Measurements from ENCODE around the gene EXOC6.
"Not testable (repeated sequence)": the region's sequence is repeated elsewhere in the genome, so short reads cannot be mapped to it uniquely, and the experiment has no call there.

Gene EXOC6

GRCh38 chr10:92952573-92952972 is 104.3 kb downstream of the EXOC6 start:
- not testable (repeated sequence) for DNase-seq

- DNase-seq, result no peak
These were observed 109.1 kb downstream of the EXOC6 start for GRCh38 chr10:92957223-92958010.

GRCh38 chr10:92961638-92962037 is 113.3 kb downstream of the EXOC6 start:
- DNase-seq, result no peak

GRCh38 chr10:92965314-92965713 is 117.0 kb downstream of the EXOC6 start:
- DNase-seq, result no peak

GRCh38 chr10:92967641-92968040 is 119.3 kb downstream of the EXOC6 start:
- no peak for DNase-seq

- DNase-seq, result no peak
These were observed 120.8 kb downstream of the EXOC6 start for GRCh38 chr10:92969151-92969550.

GRCh38 chr10:92970301-92971070 is 122.2 kb downstream of the EXOC6 start:
- DNase-seq, result no peak

- no peak for DNase-seq
These were observed 123.9 kb downstream of the EXOC6 start for GRCh38 chr10:92972066-92972870.

- DNase-seq, result no peak
These were observed 124.6 kb downstream of the EXOC6 start for GRCh38 chr10:92972886-92973285.

- not testable (repeated sequence) for DNase-seq
These were observed 128.0 kb downstream of the EXOC6 start for GRCh38 chr10:92976278-92976677.

- no peak for DNase-seq
These were observed 140.9 kb downstream of the EXOC6 start for GRCh38 chr10:92989250-92989649.

GRCh38 chr10:92990615-92991014 is 142.3 kb downstream of the EXOC6 start:
- no peak for DNase-seq

GRCh38 chr10:92991513-92991912 is 143.2 kb downstream of the EXOC6 start:
- DNase-seq, result no peak

- no peak for DNase-seq
These were observed 145.5 kb downstream of the EXOC6 start for GRCh38 chr10:92993699-92994272.

- DNase-seq, result no peak
These were observed 147.2 kb downstream of the EXOC6 start for GRCh38 chr10:92995509-92995908.

- DNase-seq, result no peak
These were observed 149.3 kb downstream of the EXOC6 start for GRCh38 chr10:92997620-92998019.

GRCh38 chr10:92999191-92999590 is 150.9 kb downstream of the EXOC6 start:
- DNase-seq, result no peak

GRCh38 chr10:93006435-93007039 is 158.2 kb downstream of the EXOC6 start:
- DNase-seq, result no peak

- no peak for DNase-seq
These were observed 167.4 kb downstream of the EXOC6 start for GRCh38 chr10:93015722-93016121.

- DNase-seq, result no peak
These were observed 174.8 kb downstream of the EXOC6 start for GRCh38 chr10:93023013-93023650.

- DNase-seq, result no peak
These were observed 177.8 kb downstream of the EXOC6 start for GRCh38 chr10:93026072-93026471.

GRCh38 chr10:93027508-93027907 is 179.2 kb downstream of the EXOC6 start:
- no peak for DNase-seq

All from activated effector memory CD4-positive, alpha-beta T cell treated with Interleukin-2 at 50 U/mL for 16 hours (primary cell).